GM19438 (cell line): ENCODE data around the gene NUDT9.
"Not testable (repeated sequence)": the region's sequence is repeated elsewhere in the genome, so short reads cannot be mapped to it uniquely, and the experiment has no call there.

Source experiments
- ATAC-seq: cut with Tn5 transposase; IDR thresholded peaks from one replicate; pipeline ENCODE4 v1.9.1; 2021; ENCODE audit warnings: low read depth; ENCODE audit not compliant: unreplicated experiment

Gene NUDT9

DNA sequence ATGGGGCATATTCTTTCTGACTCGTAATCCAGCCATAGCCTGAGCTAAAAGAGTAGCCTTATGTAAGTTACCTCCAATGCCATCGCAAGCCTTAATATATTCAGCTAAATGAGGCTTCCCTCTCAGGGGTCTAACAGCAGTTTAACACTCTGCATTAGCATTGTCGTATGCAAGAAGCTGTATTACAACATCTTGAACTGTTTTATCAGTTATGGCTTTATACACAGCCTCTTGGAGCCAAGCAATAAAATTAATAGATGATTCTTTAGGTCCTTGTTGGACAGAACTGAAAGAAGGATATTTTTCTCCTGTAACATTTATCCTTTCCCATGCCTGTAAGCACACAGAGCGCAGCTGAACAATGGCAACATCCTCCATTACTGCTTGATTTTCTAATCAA is 15.5 kb upstream of the NUDT9 start:
- not testable (repeated sequence) for ATAC-seq

DNA sequence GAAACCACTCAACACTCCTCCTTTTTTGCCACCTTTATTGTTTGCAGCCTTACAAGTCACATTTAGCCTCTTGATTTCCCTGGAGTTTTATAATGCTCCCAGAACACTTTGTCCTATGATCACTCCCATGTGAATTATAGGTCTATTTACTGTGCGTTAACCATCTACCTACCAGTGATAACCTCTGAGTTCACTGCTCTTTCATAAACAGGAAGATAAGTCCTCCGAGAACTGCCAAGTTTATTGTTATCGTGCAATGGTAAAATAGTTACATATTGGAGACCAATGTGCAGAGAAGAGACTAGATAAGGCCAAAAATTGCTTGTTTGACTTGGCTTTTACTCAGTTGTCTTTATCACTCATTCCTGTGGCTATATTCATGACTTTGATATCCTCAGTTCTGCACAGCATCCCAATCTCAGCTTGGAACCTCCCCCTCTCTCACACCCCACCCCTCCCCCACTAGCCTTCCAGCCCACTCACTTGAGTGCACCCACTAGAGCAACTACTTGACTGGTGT is 12.9 kb upstream of the NUDT9 start:
- ATAC-seq, result no peak

DNA sequence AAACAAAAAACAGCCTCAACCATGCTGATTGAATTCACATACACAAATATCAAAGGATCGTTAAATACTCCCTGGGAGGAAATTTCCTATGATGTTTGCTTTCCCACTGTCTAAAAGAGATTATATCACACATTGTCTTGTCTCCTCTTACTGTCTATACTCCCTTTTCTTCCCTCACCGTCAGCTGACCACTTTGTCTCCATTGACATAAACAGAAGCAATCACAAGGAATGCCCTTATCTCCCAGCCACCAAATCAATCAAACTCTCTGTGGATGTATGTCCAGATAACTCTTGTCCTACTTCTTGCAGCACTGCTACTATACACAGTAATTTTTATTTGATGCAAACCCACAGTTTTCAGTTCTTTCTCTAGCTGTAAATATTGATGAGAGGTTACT is 12.2 kb upstream of the NUDT9 start:
- ATAC-seq, result no peak

DNA sequence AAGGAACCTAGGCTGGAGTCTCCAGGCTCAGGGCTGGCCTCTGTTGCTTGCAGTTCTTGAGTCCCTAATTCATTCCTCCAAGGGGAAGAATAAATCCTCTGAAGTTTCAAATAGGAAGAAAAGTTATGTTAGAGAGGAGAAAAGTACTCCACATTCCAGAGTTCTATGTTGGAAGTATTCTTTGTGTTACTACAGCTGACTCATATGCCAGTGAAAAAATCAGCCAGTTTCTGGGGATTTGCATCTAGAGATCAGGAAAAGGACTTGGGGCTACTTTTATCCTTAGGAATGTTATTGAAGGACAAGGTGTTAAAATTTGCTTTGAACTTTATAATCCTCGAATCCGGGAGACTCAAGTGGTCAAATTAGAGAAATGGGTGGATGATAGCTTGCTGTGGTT is 11.7 kb upstream of the NUDT9 start:
- no peak for ATAC-seq

DNA sequence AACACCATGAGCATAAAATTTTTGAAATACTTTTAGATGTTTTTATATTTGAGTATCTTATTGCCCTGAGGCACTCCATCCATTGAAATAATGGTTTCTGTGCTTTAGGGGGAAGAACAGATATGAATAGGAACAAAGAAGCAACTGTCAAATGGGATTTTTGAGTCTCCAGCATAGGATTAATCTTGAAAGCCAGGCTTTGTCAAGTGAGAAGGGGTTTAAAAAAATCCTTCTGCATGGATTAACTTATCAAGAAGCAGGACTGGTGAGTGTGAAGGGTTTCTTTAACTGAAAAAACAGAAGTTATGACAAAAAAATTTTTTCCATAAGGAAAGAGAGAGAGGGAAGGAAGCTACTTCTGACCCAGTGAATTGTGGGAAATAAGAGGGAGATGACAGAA is 7.6 kb upstream of the NUDT9 start:
- no peak for ATAC-seq

DNA sequence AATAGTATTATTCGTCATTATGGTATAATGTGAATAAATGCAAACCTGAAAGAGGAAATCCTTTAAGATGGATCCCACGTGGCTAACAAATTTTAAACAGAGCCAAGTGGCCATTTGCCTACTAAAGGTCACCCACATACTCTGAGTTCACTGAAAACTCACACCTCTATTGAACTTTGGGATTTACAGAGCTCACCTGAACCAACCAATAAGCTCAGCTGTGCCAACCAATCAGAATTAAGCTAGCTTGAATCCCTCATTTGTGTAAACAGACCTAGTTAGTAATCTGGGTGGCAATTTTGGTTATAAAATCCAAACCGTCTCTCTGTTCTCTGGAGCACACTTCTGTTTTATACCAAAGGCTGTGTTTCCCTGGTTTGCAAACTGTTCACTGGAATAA is 5.4 kb upstream of the NUDT9 start:
- ATAC-seq, result no peak

DNA sequence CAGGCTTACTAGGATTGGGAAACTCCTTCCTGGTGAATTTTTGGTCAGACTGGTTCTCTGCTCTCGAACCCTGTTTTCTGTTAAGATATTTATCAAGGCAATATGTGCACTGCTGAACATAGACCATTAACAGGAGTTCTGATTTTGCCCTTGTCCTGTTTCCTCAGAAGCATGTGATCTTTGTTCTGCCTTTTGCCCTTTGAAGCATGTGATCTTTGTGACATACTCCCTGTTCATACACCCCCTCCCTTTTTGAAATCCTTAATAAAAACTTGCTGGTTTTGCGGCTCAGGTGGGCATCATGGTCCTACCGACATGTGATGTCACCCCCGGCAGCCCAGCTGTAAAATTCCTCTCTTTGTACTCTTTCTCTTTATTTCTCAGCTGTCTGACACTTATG is 4.0 kb upstream of the NUDT9 start:
- ATAC-seq, result not testable (repeated sequence)

DNA sequence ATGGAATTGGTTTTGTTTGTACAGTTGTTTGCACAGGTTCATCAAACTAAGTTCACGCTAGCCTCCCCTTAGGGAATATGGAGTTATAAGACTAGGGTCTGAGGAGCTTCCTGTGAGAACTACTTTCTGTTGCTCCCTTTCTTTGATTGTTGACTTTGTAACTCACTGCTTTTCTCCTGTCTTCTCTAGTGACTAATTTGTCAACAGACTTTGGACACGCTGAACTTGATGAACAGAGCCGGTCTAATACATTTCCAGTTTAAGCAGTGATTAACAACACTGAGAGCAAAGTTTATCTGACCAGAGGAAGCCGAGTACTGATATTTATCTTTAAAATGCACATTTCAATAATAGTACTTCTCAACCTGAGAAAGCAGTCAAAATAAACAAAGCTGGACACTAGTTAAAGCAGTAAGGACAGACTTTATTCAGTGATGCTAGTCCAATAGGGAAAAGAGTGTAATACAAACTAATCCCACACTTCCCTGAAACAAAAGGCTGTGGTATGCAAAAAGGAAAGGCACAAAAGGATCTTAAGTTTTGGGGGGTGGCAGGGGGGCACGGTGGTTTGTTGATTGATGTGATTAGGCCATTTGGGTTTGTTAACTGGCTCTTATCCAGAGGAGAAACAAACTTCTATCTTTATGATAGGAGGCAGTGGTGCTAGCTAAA is 2.7 kb upstream of the NUDT9 start:
- ATAC-seq, result no peak

DNA sequence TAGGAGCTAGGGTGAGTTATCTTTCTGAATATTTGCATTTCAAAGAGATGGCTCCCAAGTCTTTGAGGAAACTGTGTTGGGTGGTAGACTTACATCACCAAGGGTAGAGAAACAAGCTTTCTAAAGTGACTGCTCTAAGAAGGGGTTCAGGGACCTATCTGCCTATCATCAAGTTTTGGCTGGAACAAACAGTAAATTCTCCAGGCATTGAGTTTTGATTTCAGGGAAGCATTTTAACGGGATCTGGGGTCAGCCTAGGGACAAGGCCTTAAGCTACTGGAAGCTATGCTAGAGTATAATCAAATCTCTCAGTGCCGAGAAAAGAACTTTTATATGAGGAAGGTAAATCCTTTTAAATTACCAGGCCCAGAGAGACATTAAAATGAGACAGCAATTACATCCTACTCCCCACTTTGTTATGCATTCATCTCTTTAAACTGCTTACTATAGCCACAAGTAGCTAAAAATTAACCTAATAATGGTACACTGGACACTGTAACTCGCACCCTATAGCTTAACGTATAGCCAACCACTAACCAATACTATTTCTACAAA is 2.0 kb upstream of the NUDT9 start:
- ATAC-seq, result no peak

DNA sequence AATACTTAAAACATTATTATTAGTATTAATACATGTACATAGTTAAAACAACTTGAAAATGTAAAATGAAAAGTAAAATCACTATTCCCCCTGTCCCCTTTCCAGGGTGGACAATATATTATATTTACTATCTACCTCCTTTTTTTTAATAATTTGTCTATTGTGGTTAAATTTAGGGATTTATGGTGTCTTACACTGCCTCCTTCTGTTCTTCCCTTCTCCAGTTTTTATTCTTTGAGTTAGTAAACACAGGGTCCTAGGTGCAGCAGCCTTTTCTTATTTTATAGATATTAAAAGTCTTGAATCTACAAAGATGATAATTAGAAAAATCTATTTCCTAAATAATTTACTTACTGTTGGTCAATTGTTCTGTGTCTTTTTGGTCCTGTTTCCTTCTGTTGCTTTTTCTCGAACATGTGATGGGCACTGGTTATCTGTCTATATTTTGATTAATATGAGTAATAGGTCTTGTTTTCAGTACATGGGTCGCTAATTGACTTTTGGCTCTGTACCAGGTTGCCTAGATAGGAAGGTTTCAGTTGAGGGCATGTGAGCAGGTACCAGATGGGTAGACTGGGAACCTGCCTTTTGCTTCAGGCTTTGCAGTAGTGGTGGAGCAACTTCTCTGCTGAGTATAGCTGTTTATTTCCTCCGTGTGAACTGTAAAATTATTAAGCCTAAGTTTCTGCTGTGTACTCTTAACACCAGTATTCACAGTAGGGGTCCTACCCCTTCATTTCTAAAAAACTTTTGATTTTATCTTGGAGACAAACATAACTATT is 1.1 kb downstream of the NUDT9 start:
- no peak for ATAC-seq

DNA sequence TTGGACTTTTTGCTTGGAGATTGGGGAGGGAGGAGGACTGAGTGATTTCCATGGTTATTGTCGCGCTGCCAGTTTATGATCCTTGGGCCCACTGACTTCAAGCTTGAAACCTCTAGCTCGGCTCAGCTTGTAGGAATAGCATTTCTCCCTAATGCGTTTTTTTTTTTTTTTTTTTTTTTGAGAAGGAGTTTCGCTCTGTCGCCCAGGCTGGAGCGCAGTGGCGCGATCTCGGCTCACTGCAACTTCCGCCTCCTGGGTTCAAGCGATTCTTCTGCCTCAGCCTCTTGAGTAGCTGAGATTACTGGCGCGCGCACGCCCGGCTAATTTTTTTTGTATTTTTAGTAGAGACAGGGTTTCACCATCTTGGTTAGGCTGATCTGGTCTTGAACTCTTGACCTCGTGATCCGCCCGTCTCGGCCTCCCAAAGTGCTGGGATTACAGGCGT is 1.7 kb downstream of the NUDT9 start:
- not testable (repeated sequence) for ATAC-seq

DNA sequence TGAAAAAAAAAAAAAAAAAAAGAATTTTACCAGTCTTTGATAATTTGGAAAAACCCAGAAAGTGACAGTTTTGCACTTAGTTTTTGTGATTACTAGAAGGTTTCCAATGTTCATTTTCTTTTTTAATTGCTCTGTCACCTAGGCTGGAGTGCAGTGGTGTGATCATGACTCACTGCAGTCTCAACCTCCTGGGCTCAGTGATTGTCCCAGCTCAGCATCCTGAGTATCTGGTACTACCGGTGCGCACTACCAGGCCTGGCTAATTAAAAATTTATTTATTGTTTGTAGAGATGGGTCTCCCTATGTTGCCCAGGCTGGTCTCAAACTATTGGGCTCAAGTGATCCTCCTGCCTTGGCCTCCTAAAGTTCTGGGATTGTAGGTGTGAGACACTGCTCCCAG is 3.3 kb downstream of the NUDT9 start:
- ATAC-seq, result no peak

DNA sequence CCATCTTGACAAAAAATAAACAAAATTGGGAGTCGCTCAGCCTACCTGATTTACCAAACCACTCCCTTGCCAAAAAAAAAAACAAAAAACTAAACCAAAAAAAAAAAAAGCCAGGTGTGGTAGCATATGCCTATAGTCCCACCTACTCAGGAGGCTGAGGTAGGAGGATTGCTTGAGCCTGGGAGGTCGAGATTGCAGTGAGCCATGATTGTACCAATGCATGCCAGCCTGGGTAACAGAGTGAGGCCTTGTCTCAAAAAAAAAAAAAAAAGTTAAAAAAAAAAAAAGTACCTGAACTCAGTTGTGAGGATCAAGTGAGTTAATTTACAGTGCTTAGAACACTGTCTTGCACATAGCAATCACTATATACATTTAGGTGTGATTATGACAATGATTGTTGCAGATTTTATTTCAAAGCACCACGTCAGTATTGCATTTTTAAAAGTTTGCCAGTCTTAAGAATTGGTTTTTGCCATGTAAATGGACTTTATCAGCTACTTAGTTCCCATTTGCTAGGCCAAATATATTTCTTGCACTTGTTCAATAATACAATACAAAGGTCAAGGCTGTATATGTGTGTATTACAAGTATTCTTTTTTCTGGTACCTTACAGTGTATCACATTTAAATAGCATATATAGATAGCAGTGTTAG is 4.6 kb downstream of the NUDT9 start:
- ATAC-seq, result no peak

DNA sequence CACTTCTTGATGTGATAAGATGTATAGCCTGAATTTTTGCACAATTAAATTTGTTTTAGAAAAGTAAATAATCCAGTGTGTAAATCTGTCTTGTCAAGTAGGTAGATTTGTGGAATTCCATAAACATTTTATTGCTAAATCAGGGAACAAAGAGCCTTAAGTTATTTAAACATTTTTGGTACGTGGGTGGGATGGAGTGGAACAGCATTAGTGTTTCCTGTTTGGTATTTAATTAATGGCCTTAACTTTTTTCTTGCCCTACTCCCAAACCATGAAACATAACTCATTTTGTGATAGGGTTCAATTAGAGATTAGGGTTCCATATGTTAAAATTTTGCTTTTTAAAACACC is 5.1 kb downstream of the NUDT9 start:
- no peak for ATAC-seq

DNA sequence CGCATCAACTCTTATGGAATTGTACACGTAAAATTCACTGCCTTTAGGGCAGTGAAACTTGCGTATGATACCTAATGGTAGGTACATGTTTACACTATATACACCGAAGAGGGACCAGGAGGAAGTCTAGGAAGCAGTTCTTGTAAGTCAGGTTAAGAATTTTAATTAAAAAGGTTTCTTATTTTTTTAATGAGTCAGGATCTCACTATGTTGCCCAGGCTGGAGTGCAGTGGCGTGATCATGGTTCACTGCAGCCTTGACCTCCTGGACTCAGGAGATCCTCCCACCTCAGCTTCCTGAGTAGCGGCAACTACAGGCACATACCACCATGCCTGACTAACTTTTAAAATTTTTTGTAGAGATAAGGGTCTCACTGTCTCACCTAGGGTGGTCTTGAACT is 6.6 kb downstream of the NUDT9 start:
- no peak for ATAC-seq

DNA sequence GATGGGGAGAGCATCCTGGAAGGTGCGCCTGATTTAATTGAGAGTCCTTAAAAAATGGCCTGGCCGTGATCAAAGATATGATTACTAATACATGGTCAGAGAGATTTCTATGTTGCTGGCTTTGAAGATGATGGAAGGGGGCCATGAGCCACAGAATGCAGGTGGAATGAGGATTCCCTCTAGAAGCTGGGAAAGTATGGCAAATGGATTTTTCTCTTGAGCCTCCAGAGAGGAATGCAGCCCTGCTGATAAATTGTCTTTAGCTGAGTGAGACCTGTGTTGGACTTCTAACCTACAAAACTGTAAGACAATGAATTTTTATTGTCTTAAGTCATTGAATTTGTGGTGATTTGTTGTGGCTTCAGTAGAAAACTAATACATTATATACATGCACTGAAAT is 7.7 kb downstream of the NUDT9 start:
- no peak for ATAC-seq

DNA sequence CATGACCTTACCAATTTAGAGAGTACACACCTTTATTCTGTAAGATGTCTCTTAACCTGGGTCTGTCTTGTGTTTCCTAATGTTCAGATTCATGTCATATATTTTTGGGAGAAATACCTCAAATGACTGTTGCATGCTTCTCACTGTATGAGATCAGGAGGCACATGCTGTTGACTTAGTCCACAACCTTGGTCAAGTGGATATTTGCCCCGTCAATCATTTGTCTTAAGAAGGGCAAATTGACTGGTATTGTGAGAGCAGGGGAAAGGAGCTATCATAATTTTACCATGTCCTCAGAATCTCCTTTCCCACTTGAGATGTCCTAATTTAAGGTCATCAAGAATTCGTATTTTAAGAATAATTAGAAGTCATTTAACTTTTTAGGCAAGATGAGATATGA is 11.0 kb downstream of the NUDT9 start:
- no peak for ATAC-seq

DNA sequence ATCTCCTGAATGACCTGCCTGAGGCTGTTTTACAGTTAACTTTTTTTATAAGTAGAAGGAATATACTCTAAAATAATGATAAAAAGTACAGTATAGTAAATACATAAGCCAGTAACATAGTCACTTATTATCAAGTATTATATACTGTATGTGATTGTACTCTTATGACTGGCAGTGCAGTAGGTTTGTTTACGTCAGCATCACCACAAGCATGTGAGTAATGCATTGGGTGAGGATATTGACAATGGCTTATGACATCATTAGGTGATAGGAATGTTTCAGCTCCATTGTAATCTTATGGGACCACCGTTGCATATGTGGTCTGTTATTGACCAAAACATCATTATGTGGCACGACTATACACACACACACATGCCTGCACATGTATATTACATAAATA is 20.5 kb downstream of the NUDT9 start:
- no peak for ATAC-seq

DNA sequence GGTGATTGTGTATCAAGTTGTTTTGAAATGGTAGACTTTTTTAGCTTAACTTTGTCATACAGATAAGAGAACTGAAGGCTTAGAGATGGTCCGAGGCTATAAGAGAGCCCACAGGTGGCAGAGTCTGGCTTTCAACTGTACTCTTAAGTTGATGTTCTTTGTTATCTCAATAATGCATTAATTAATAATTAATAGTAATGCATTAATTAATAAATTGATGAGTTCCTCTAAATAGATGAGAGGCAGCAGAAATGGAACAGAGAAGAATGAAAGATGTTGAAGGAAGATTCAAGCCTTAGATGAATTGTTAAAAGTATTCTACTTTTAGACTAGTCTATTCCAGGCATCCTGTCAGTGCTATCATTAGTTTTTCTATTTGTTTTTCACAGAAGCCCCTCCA is 22.4 kb downstream of the NUDT9 start:
- ATAC-seq, result no peak

DNA sequence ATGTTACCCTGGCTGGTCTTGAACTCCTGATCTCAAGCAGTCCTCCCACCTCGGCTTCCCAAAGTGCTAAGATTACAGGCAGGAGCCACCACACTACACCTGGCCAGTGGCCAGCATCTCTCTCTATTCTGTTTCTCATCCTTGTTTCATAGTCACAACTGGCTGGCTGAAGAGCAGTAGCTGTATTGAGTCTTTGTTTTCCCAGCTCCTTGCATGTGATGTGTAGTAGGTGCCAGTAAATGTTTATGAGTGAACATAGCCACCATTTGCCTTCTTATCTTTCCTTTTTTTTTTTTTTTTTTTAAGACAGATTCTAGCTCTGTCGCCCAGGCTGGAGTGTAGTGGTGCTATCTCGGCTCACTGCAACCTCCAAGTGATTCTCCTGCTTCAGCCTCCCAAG is 23.6 kb downstream of the NUDT9 start:
- no peak for ATAC-seq

DNA sequence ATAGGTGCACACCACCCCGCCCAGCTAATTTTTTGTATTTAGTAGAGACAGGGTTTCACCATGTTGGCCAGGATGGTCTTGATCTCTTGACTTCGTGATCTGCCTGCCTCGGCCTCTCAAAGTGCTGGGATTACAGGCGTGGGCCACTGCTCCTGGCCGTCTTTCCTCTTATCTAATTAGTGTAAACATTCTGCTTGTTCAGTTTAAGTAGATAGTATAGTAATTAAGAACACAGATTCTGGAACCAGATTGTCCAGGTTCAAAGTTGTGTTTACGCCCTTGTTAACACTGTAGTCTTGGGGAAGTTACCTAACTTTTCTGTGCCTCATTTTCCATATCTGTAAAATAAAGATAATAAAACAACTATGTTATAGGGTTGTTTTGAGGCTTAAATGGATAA is 24.0 kb downstream of the NUDT9 start:
- not testable (repeated sequence) for ATAC-seq
